GM18507 (cell line): ENCODE data around the gene DZIP1.
A peak's percentile ranks its signal among the peaks of the same experiment; 100 is the strongest.
"Not testable (repeated sequence)": the region's sequence is repeated elsewhere in the genome, so short reads cannot be mapped to it uniquely, and the experiment has no call there.

Source experiments
- DNase-seq: peaks from one replicate; pipeline ENCODE4 v3.0.0; 2011; ENCODE audit warnings: low read depth; ENCODE audit not compliant: insufficient read length; ENCODE audit errors: extremely low spot score
- FAIRE-seq: peaks from 2 replicates; lab custom pipeline; 2011; peaks lifted over from hg19 to GRCh38; lab: Jason Lieb, UNC

The DZIP1 gene

GRCh38 chr13:95607366-95607765 is 37.1 kb downstream of the DZIP1 start:
- FAIRE-seq (no peak), DNase-seq (no peak)

GRCh38 chr13:95605448-95606125 is 38.9 kb downstream of the DZIP1 start:
- FAIRE-seq: no peak
- DNase-seq: no peak

- DNase-seq: no peak
These were observed 40.0 kb downstream of the DZIP1 start for GRCh38 chr13:95604556-95604915.

GRCh38 chr13:95603887-95604555 is 40.5 kb downstream of the DZIP1 start:
- DNase-seq: no peak
- FAIRE-seq: no peak

More at GRCh38 chr13:95604556-95604915, 40.0 kb downstream of the DZIP1 start:
- FAIRE-seq: no peak

GRCh38 chr13:95601906-95602305 is 42.6 kb downstream of the DZIP1 start:
- FAIRE-seq: no peak
- no peak for DNase-seq

- DNase-seq (no peak), FAIRE-seq (no peak)
These were observed 43.3 kb downstream of the DZIP1 start for GRCh38 chr13:95601216-95601615.

GRCh38 chr13:95596701-95597100 is 47.8 kb downstream of the DZIP1 start:
- no peak for FAIRE-seq
- no peak for DNase-seq

- DNase-seq (no peak), FAIRE-seq (no peak)
These were observed 51.0 kb downstream of the DZIP1 start for GRCh38 chr13:95593462-95593861.

- no peak for DNase-seq
These were observed 55.8 kb downstream of the DZIP1 start for GRCh38 chr13:95588721-95589120.

GRCh38 chr13:95588134-95588533 is 56.4 kb downstream of the DZIP1 start:
- FAIRE-seq (no peak), DNase-seq (no peak)

More at GRCh38 chr13:95588721-95589120, 55.8 kb downstream of the DZIP1 start:
- no peak for FAIRE-seq

GRCh38 chr13:95585867-95586266 is 58.6 kb downstream of the DZIP1 start:
- DNase-seq (no peak), FAIRE-seq (no peak)

- FAIRE-seq: no peak
- no peak for DNase-seq
These were observed 65.2 kb downstream of the DZIP1 start for GRCh38 chr13:95579303-95579702.

GRCh38 chr13:95573221-95573620 is 71.3 kb downstream of the DZIP1 start:
- FAIRE-seq: no peak
- DNase-seq: no peak

GRCh38 chr13:95571941-95572340 is 72.6 kb downstream of the DZIP1 start:
- FAIRE-seq (no peak), DNase-seq (no peak)

- FAIRE-seq (no peak), DNase-seq (no peak)
These were observed 74.5 kb downstream of the DZIP1 start for GRCh38 chr13:95570016-95570415.

- DNase-seq (no peak), FAIRE-seq (no peak)
These were observed 76.4 kb downstream of the DZIP1 start for GRCh38 chr13:95568131-95568530.

- not testable (repeated sequence) for DNase-seq, FAIRE-seq
These were observed 78.7 kb downstream of the DZIP1 start for GRCh38 chr13:95565758-95566157.

- FAIRE-seq: peak; percentile 24
- DNase-seq: no peak
These were observed 79.7 kb downstream of the DZIP1 start for GRCh38 chr13:95564733-95565291.

GRCh38 chr13:95564091-95564490 is 80.4 kb downstream of the DZIP1 start:
- no peak for FAIRE-seq

GRCh38 chr13:95560387-95560786 is 84.1 kb downstream of the DZIP1 start:
- DNase-seq (no peak), FAIRE-seq (no peak)

More at GRCh38 chr13:95564091-95564490, 80.4 kb downstream of the DZIP1 start:
- no peak for DNase-seq

- DNase-seq (no peak), FAIRE-seq (no peak)
These were observed 85.4 kb downstream of the DZIP1 start for GRCh38 chr13:95559100-95559499.
